Breast epithelium (tissue), 3 donors: ENCODE results near the gene SORL1.

Source experiments
- CTCF ChIP-seq, 3 donors: fragments of 450-650 bp; IDR thresholded peaks; one replicate each; pipeline ENCODE4 v1.5.1; 2016 to 2017; ENCODE audit warnings: antibody characterized with exemption in 3 of 3, mild to moderate bottlenecking in 3 of 3, moderate library complexity in 3 of 3
- POLR2A ChIP-seq: fragments of 450-650 bp; IDR thresholded peaks from one replicate; pipeline ENCODE4 v1.6.1; 2016; ENCODE audit warnings: antibody characterized with exemption, mild to moderate bottlenecking, moderate library complexity
- POLR2AphosphoS5 ChIP-seq, 3 donors: sonication (generic); formaldehyde crosslinking; IDR thresholded peaks; one replicate each; pipeline ENCODE4 v1.6.1; 2017; ENCODE audit warnings: antibody characterized with exemption in 3 of 3

DNA sequence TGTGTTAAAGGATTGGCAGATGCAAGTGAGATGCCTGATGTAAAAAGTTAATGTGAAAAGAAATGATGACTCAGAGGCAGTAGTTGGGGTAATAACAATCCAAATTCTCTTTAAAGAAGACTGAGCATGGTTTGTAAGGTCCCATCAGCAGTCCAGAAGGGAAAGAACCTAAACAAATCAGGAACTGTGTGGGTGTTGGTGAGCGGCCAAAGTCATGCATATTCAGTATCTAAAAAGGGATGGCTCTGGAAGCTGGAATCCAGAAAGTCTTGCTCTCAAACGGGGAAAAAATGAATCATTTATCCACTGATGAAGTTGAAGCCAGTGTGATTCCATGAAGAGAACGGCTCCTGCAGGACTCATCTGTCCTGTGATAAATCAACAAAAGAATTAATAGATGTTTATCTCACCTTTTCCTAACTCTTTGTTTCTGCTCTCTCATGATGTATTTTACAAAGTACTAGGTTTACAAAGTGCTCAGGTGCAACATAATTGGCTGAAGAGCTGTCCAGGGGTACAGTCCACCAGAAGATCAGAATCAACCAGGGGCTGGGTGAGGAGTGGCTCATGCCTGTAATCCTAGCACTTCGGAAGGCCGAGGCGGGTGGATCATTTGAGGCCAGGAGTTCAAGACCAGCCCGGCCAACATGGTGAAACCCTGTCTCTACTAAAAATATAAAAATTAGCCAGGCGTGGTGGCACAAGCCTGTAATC is 21.1 kb downstream of the SORL1 start:
- TF ChIP-seq CTCF (IDR thresholded peaks at IDR 0.05), result no peak
- TF ChIP-seq POLR2A, result no peak
- no peak for TF ChIP-seq POLR2AphosphoS5 (IDR thresholded peaks at IDR 0.05)
